PC-3 (cell line): ENCODE results near the gene ASB16.

ENCODE experiments used
- EZH2 ChIP-seq: fragments of 300-600 bp; sonication (generic); IDR thresholded peaks from one replicate; pipeline ENCODE4 v1.6.1; 2017; ENCODE audit warnings: antibody characterized with exemption, mild to moderate bottlenecking, low read length; ENCODE audit not compliant: unreplicated experiment
- TF ChIP-seq, protein P1 (sequence below): fragments of 300-600 bp; sonication (generic); conservative IDR thresholded peaks from 2 replicates; pipeline ENCODE4 v1.5.1; 2017; ENCODE audit warnings: antibody characterized with exemption, low read depth, mild to moderate bottlenecking, low read length

DNA sequence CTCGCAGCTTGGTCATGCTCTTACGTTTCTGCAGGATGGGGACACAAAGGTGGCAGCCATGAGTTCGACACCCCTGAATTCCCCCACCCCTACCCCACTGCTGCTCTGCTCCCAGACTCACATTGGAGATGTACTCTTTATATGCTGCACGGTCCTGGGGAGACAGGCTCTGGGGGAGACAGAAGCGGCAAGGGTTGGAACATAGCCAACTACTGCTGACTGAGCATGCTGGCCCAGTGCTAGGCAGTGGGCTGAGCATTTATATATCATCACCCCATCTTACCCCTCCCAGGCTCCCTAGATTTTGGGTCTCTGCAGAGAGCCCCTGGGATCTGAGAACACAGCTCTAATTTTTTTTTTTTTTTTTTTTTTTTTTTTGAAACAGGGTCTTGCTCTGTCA is 37.2 kb downstream of the ASB16 start:
- TF ChIP-seq, protein P1, sequence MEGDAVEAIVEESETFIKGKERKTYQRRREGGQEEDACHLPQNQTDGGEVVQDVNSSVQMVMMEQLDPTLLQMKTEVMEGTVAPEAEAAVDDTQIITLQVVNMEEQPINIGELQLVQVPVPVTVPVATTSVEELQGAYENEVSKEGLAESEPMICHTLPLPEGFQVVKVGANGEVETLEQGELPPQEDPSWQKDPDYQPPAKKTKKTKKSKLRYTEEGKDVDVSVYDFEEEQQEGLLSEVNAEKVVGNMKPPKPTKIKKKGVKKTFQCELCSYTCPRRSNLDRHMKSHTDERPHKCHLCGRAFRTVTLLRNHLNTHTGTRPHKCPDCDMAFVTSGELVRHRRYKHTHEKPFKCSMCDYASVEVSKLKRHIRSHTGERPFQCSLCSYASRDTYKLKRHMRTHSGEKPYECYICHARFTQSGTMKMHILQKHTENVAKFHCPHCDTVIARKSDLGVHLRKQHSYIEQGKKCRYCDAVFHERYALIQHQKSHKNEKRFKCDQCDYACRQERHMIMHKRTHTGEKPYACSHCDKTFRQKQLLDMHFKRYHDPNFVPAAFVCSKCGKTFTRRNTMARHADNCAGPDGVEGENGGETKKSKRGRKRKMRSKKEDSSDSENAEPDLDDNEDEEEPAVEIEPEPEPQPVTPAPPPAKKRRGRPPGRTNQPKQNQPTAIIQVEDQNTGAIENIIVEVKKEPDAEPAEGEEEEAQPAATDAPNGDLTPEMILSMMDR = no peak
- TF ChIP-seq EZH2 = no peak
